PFSK-1 (cell line): ENCODE results near the gene DNAAF9.

ENCODE experiments used
- FOXP2 ChIP-seq: optimal IDR thresholded peaks from 2 replicates; pipeline ENCODE3; 2011; ENCODE audit warnings: borderline replicate concordance, control low read depth, inconsistent platforms; ENCODE audit not compliant: insufficient read depth; ENCODE audit errors: extremely low read length, extremely low read depth
- POLR2AphosphoS5 ChIP-seq: IDR thresholded peaks from 2 replicates; pipeline ENCODE4 v1.6.1; 2012; ENCODE audit warnings: low read depth, mild to moderate bottlenecking, control low read depth, low read length, moderate library complexity
- SIN3A ChIP-seq: IDR thresholded peaks from 2 replicates; pipeline ENCODE4 v1.6.1; 2012; ENCODE audit warnings: mild to moderate bottlenecking, low read length, moderate library complexity, borderline replicate concordance; ENCODE audit not compliant: insufficient read depth
- TAF1 ChIP-seq: IDR thresholded peaks from 2 replicates; pipeline ENCODE4 v1.6.1; 2012; ENCODE audit warnings: low read length, control low read depth, borderline replicate concordance; ENCODE audit not compliant: insufficient read depth
- TF ChIP-seq, protein P1 (sequence below), 2 experiments: IDR thresholded peaks; 2 replicates each; pipeline versions ENCODE4 v1.6.1 to v1.8.0; 2011 to 2012; ENCODE audit warnings: low read depth in 2 of 2, low read length in 2 of 2, control low read depth in 1 of 2, inconsistent platforms in 1 of 2, mild to moderate bottlenecking in 1 of 2, moderate library complexity in 1 of 2; ENCODE audit not compliant: insufficient read depth in 1 of 2

DNAAF9 gene

GRCh38 chr20:3449319-3449718 is 41.9 kb upstream of the DNAAF9 start:
- TF ChIP-seq, protein P1, sequence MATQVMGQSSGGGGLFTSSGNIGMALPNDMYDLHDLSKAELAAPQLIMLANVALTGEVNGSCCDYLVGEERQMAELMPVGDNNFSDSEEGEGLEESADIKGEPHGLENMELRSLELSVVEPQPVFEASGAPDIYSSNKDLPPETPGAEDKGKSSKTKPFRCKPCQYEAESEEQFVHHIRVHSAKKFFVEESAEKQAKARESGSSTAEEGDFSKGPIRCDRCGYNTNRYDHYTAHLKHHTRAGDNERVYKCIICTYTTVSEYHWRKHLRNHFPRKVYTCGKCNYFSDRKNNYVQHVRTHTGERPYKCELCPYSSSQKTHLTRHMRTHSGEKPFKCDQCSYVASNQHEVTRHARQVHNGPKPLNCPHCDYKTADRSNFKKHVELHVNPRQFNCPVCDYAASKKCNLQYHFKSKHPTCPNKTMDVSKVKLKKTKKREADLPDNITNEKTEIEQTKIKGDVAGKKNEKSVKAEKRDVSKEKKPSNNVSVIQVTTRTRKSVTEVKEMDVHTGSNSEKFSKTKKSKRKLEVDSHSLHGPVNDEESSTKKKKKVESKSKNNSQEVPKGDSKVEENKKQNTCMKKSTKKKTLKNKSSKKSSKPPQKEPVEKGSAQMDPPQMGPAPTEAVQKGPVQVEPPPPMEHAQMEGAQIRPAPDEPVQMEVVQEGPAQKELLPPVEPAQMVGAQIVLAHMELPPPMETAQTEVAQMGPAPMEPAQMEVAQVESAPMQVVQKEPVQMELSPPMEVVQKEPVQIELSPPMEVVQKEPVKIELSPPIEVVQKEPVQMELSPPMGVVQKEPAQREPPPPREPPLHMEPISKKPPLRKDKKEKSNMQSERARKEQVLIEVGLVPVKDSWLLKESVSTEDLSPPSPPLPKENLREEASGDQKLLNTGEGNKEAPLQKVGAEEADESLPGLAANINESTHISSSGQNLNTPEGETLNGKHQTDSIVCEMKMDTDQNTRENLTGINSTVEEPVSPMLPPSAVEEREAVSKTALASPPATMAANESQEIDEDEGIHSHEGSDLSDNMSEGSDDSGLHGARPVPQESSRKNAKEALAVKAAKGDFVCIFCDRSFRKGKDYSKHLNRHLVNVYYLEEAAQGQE (IDR thresholded peaks at IDR 0.05; ENCODE audit: insufficient read depth in 1 of 2, low read depth in 2 of 2, low read length in 2 of 2), result no peak
- TF ChIP-seq TAF1, result no peak
- TF ChIP-seq SIN3A, result no peak
- no peak for TF ChIP-seq POLR2AphosphoS5
- no peak for TF ChIP-seq FOXP2

DNA sequence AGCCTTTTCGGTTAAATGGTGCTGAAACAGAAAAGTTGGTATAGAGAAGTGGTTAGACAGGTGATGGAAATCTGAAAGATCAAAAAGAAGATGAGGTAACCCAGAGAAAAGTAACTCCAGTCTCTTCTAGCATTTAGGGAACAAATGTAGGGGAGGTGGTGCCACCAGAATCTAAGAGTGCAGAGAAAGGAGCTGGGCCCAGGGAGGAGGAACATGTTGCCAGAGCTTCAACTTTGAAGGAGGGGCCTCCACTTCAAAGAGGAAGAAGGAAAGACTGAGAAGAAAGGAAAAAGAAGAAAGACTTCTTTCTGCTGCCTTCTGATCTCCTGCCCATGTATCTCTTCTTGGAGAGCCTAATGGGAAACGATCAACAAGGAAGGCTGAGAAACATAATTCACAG is 39.9 kb upstream of the DNAAF9 start:
- TF ChIP-seq POLR2AphosphoS5 (no peak), SIN3A (no peak), FOXP2 (no peak), TAF1 (no peak)
- TF ChIP-seq, protein P1 (IDR thresholded peaks at IDR 0.05; ENCODE audit: insufficient read depth in 1 of 2, low read depth in 2 of 2, low read length in 2 of 2), result no peak

- TF ChIP-seq, protein P1 (IDR thresholded peaks at IDR 0.05; ENCODE audit: insufficient read depth in 1 of 2, low read depth in 2 of 2, low read length in 2 of 2), result no peak
- TF ChIP-seq FOXP2 (no peak), POLR2AphosphoS5 (no peak), SIN3A (no peak), TAF1 (no peak)
Observed at GRCh38 chr20:3446779-3447178, 39.3 kb upstream of the DNAAF9 start.

DNA sequence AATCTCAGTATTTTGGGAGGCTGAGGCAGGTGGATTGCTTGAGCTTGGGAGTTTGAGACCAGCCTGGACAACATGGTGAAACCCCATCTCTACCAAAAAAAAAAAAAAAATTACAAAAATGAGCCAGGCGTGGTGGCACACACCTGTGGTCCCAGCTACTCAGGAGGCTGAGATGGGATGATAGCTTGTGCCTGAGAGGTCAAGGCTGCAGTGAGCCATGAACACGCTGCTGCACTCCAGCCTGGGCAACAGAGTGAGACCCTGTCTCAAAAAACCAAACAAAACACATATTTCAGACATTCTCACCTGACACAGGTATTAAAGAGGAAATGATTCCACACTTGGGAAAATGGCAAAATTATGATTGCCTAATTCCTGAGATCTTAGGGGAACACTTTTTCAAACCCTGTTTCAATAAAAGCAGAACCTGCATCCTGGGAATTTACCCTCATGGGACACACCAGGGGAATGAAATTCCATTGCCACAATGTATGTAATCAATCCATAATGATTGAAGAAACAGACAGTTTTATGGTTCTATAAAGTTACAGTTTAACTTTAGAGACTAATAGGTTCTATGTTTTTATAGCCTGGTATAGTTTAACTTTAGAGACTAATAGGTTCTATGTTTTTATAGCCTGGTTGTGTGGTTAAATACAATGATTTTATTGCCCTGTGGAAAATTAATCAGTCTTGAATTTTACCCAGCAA is 29.6 kb upstream of the DNAAF9 start:
- no peak for TF ChIP-seq POLR2AphosphoS5
- TF ChIP-seq, protein P1 (IDR thresholded peaks at IDR 0.05; ENCODE audit: insufficient read depth in 1 of 2, low read depth in 2 of 2, low read length in 2 of 2), result no peak
- no peak for TF ChIP-seq TAF1
- no peak for TF ChIP-seq SIN3A
- no peak for TF ChIP-seq FOXP2

DNA sequence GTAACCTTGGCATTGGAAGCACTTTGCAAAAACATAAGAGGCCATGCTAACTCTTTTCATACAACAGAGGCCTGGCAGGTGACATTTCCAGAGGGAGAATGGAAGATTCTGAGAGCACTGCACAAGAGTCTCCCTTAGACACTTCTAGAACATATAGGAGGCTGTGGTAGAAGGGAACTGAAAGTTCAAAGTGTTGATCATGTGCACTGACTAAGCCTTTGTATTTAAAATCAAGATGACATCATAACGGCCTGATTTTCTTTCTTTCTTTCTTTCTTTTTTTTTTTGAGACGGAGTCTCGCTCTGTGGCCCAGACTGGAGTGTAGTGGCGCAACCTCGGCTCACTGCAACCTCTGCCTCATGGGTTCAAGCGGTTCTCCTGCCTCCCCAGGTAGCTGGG is 26.8 kb upstream of the DNAAF9 start:
- no peak for TF ChIP-seq TAF1
- TF ChIP-seq POLR2AphosphoS5, result no peak
- no peak for TF ChIP-seq SIN3A
- TF ChIP-seq, protein P1 (IDR thresholded peaks at IDR 0.05; ENCODE audit: insufficient read depth in 1 of 2, low read depth in 2 of 2, low read length in 2 of 2), result no peak
- TF ChIP-seq FOXP2, result no peak
